HG03045 (cell line): ENCODE data around the gene KIF12.

Source experiments
- ATAC-seq: cut with Tn5 transposase; IDR thresholded peaks from one replicate; pipeline ENCODE4 v1.9.1; 2021; ENCODE audit warnings: mild to moderate bottlenecking, moderate library complexity; ENCODE audit not compliant: unreplicated experiment

KIF12 gene

GRCh38 chr9:114070188-114071103 is 28.6 kb downstream of the KIF12 start:
- ATAC-seq, result no peak

- ATAC-seq, result no peak
Observed at GRCh38 chr9:114069476-114070187, 29.5 kb downstream of the KIF12 start.

GRCh38 chr9:114065304-114065703 is 33.8 kb downstream of the KIF12 start:
- ATAC-seq, result no peak

GRCh38 chr9:114061830-114062474 is 37.1 kb downstream of the KIF12 start:
- ATAC-seq, result no peak

GRCh38 chr9:114061292-114061691 is 37.8 kb downstream of the KIF12 start:
- no peak for ATAC-seq

GRCh38 chr9:114060711-114061110 is 38.4 kb downstream of the KIF12 start:
- no peak for ATAC-seq

- ATAC-seq, result no peak
Observed at GRCh38 chr9:114060070-114060469, 39.0 kb downstream of the KIF12 start.

GRCh38 chr9:114059047-114059803 is 39.9 kb downstream of the KIF12 start:
- ATAC-seq, result no peak

GRCh38 chr9:114058688-114059046 is 40.4 kb downstream of the KIF12 start:
- ATAC-seq, result no peak

GRCh38 chr9:114057161-114057885 is 41.8 kb downstream of the KIF12 start:
- no peak for ATAC-seq

- ATAC-seq, result no peak
Observed at GRCh38 chr9:114056527-114056926, 42.6 kb downstream of the KIF12 start.

- no peak for ATAC-seq
Observed at GRCh38 chr9:114055894-114056293, 43.2 kb downstream of the KIF12 start.

- ATAC-seq, result no peak
Observed at GRCh38 chr9:114055061-114055460, 44.0 kb downstream of the KIF12 start.

- no peak for ATAC-seq
Observed at GRCh38 chr9:114054191-114054690, 44.9 kb downstream of the KIF12 start.

- no peak for ATAC-seq
Observed at GRCh38 chr9:114053246-114054005, 45.7 kb downstream of the KIF12 start.

- no peak for ATAC-seq
Observed at GRCh38 chr9:114051706-114052105, 47.4 kb downstream of the KIF12 start.

- ATAC-seq, result no peak
Observed at GRCh38 chr9:114051281-114051680, 47.8 kb downstream of the KIF12 start.

GRCh38 chr9:114050646-114051045 is 48.4 kb downstream of the KIF12 start:
- ATAC-seq, result no peak

GRCh38 chr9:114050226-114050568 is 48.9 kb downstream of the KIF12 start:
- ATAC-seq, result no peak
